WTC11 (cell line): ENCODE results near the gene HTR4. TPM values are rescaled to one million over a fixed set of nuclear protein-coding genes. Genes with fewer than 3 reads are reported as not detected.

Experiments
- ATAC-seq: fragments of 200-7000 bp; cut with Tn5 transposase; 2 replicates; pipeline ENCODE4 v1.10.0; 2021; ENCODE audit warnings: mild to moderate bottlenecking, moderate library complexity
- CTCF ChIA-PET: fragments of 300-600 bp; sonication (Branson Sonifier 250); formaldehyde crosslinking; loops from one replicate; lab custom pipeline; 2021; ENCODE audit warnings: antibody characterized with exemption; lab: Charles Lee
- POLR2A ChIA-PET: fragments of 350-600 bp; sonication (Branson Sonifier 250); formaldehyde crosslinking; loops from one replicate; lab custom pipeline; 2021; ENCODE audit warnings: antibody characterized with exemption; lab: Charles Lee
- DNase-seq: peaks from one replicate; pipeline ENCODE4 v3.0.0; 2021; ENCODE audit warnings: low spot score
- H3K27ac Mint-ChIP-seq: 2 replicates; pipeline ENCODE4 v1.8.0; 2021; ENCODE audit warnings: mixed read lengths
- H3K27me3 Mint-ChIP-seq: 2 replicates; pipeline ENCODE4 v1.8.0; 2021; ENCODE audit warnings: low read depth, mild to moderate bottlenecking, moderate library complexity, mixed read lengths
- H3K36me3 Mint-ChIP-seq: 2 replicates; pipeline ENCODE4 v1.8.0; 2021; ENCODE audit warnings: mixed read lengths
- H3K4me1 Mint-ChIP-seq: 2 replicates; pipeline ENCODE4 v1.8.0; 2022; ENCODE audit warnings: mixed read lengths
- H3K4me3 Mint-ChIP-seq: 2 replicates; pipeline ENCODE4 v1.8.0; 2021; ENCODE audit warnings: mild to moderate bottlenecking, moderate library complexity, mixed read lengths
- H3K9me3 Mint-ChIP-seq: 2 replicates; pipeline ENCODE4 v1.8.0; 2021; ENCODE audit warnings: mixed read lengths
- AFF4 ChIP-seq: sonication (generic); formaldehyde crosslinking; IDR thresholded peaks from 2 replicates; pipeline ENCODE4 v1.8.1; 2023; ENCODE audit warnings: mild to moderate bottlenecking, missing genetic modification reagents, borderline replicate concordance
- CBFB ChIP-seq: sonication (generic); formaldehyde crosslinking; IDR thresholded peaks from 2 replicates; pipeline ENCODE4 v1.8.1; 2022; ENCODE audit warnings: mild to moderate bottlenecking, low read depth, missing genetic modification reagents
- GRHL2 ChIP-seq: fragments of 250-450 bp; sonication (Bioruptor Pico); IDR thresholded peaks from 2 replicates; pipeline ENCODE4 v1.8.0; 2022; ENCODE audit warnings: mild to moderate bottlenecking, moderate library complexity; ENCODE audit not compliant: insufficient replicate concordance, severe bottlenecking
- NFATC4 ChIP-seq: fragments of 250-450 bp; sonication (Bioruptor Pico); IDR thresholded peaks from 2 replicates; pipeline ENCODE4 v1.9.0; 2021; ENCODE audit warnings: mild to moderate bottlenecking
- NFYB ChIP-seq: sonication (generic); formaldehyde crosslinking; conservative IDR thresholded peaks from 2 replicates; pipeline ENCODE4 v1.8.0; 2022; ENCODE audit warnings: low read depth, missing genetic modification reagents
- OVOL2 ChIP-seq: fragments of 250-450 bp; sonication (Bioruptor Pico); IDR thresholded peaks from 2 replicates; pipeline ENCODE4 v1.9.0; 2021; ENCODE audit warnings: mild to moderate bottlenecking, borderline replicate concordance
- SMAD3 ChIP-seq: sonication (generic); formaldehyde crosslinking; IDR thresholded peaks from 2 replicates; pipeline ENCODE4 v1.8.0; 2022; ENCODE audit warnings: missing genetic modification reagents, mild to moderate bottlenecking, borderline replicate concordance
- ZNF121 ChIP-seq: sonication (generic); formaldehyde crosslinking; IDR thresholded peaks from 2 replicates; pipeline ENCODE4 v1.8.0; 2023; ENCODE audit warnings: missing genetic modification reagents
- ZNF532 ChIP-seq: fragments of 250-450 bp; sonication (Bioruptor Pico); IDR thresholded peaks from 2 replicates; pipeline ENCODE4 v1.9.0; 2021; ENCODE audit warnings: mild to moderate bottlenecking, borderline replicate concordance
- total RNA-seq: library from RNA; stranded (reverse); gene quantifications from 3 replicates; pipeline ENCODE4 v1.2.3, GENCODE V29; 2021
- TF ChIP-seq, protein P1 (sequence below): sonication (generic); formaldehyde crosslinking; IDR thresholded peaks from 2 replicates; pipeline ENCODE4 v1.8.0; 2022; ENCODE audit warnings: mild to moderate bottlenecking, missing genetic modification reagents
- TF ChIP-seq, protein P2 (sequence below): sonication (generic); formaldehyde crosslinking; IDR thresholded peaks from 2 replicates; pipeline ENCODE4 v1.8.0; 2023; ENCODE audit warnings: mild to moderate bottlenecking, missing genetic modification reagents
- TF ChIP-seq, protein P3 (sequence below): sonication (generic); formaldehyde crosslinking; IDR thresholded peaks from 2 replicates; pipeline ENCODE4 v1.8.0; 2023; ENCODE audit warnings: missing genetic modification reagents
- TF ChIP-seq, protein P4 (sequence below): sonication (generic); formaldehyde crosslinking; conservative IDR thresholded peaks from 2 replicates; pipeline ENCODE4 v1.8.1; 2023; ENCODE audit warnings: mild to moderate bottlenecking, low read depth, missing genetic modification reagents, moderate library complexity
- TF ChIP-seq, protein P5 (sequence below): fragments of 250-450 bp; sonication (Bioruptor Pico); IDR thresholded peaks from 2 replicates; pipeline ENCODE4 v1.9.0; 2021; ENCODE audit warnings: moderate library complexity, mild to moderate bottlenecking, inconsistent platforms, borderline replicate concordance

Gene HTR4
- total RNA-seq, 1 experiment from 2014 or later = not detected

DNA sequence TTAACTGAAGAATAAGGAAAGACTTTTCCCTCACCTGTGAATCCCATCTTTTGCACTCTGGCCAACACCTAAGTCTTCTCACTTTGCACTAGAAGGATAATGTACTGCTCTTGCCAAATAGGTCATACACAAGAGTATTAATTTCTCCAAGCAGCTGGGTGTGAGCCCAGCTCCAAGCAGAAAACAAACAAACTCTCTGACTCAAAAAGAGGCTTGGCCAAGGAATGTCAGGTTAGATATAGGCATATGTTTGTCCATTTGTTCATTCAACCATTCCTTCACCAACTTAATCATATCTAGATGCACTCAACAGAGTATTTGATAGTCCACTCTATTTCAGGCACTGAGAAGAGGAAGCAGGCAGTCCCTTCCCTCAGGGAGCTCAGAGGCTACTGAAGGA, 84.4 kb downstream of the HTR4 start:
- Mint-ChIP-seq H3K4me1 (0 out of 2 replicates have a peak, but pooled peaks cover 3% of the 10 kb centered on the region), H3K36me3 (no peaks in the 10 kb centered on the region), H3K4me3 (no peak overlapping the region), H3K9me3 (no peaks in the 10 kb centered on the region), H3K27me3 (no peaks in the 10 kb centered on the region), H3K27ac (no peak overlapping the region)
- no peak for ATAC-seq
- TF ChIP-seq, protein P1, sequence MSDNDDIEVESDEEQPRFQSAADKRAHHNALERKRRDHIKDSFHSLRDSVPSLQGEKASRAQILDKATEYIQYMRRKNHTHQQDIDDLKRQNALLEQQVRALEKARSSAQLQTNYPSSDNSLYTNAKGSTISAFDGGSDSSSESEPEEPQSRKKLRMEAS (CRISPR knock-in tag) = no peak
- TF ChIP-seq CBFB (CRISPR knock-in tag) (no peak), OVOL2 (CRISPR knock-in tag) (no peak), GRHL2 (no peak), ZNF532 (CRISPR knock-in tag) (no peak), NFATC4 (CRISPR knock-in tag) (no peak), AFF4 (CRISPR knock-in tag) (no peak), SMAD3 (CRISPR knock-in tag) (no peak), ZNF121 (CRISPR knock-in tag) (no peak), NFYB (CRISPR knock-in tag) (no peak)
- TF ChIP-seq, protein P2, sequence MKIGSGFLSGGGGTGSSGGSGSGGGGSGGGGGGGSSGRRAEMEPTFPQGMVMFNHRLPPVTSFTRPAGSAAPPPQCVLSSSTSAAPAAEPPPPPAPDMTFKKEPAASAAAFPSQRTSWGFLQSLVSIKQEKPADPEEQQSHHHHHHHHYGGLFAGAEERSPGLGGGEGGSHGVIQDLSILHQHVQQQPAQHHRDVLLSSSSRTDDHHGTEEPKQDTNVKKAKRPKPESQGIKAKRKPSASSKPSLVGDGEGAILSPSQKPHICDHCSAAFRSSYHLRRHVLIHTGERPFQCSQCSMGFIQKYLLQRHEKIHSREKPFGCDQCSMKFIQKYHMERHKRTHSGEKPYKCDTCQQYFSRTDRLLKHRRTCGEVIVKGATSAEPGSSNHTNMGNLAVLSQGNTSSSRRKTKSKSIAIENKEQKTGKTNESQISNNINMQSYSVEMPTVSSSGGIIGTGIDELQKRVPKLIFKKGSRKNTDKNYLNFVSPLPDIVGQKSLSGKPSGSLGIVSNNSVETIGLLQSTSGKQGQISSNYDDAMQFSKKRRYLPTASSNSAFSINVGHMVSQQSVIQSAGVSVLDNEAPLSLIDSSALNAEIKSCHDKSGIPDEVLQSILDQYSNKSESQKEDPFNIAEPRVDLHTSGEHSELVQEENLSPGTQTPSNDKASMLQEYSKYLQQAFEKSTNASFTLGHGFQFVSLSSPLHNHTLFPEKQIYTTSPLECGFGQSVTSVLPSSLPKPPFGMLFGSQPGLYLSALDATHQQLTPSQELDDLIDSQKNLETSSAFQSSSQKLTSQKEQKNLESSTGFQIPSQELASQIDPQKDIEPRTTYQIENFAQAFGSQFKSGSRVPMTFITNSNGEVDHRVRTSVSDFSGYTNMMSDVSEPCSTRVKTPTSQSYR (CRISPR knock-in tag) = no peak
- TF ChIP-seq, protein P3, sequence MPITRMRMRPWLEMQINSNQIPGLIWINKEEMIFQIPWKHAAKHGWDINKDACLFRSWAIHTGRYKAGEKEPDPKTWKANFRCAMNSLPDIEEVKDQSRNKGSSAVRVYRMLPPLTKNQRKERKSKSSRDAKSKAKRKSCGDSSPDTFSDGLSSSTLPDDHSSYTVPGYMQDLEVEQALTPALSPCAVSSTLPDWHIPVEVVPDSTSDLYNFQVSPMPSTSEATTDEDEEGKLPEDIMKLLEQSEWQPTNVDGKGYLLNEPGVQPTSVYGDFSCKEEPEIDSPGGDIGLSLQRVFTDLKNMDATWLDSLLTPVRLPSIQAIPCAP (CRISPR knock-in tag) = no peak
- TF ChIP-seq, protein P4, sequence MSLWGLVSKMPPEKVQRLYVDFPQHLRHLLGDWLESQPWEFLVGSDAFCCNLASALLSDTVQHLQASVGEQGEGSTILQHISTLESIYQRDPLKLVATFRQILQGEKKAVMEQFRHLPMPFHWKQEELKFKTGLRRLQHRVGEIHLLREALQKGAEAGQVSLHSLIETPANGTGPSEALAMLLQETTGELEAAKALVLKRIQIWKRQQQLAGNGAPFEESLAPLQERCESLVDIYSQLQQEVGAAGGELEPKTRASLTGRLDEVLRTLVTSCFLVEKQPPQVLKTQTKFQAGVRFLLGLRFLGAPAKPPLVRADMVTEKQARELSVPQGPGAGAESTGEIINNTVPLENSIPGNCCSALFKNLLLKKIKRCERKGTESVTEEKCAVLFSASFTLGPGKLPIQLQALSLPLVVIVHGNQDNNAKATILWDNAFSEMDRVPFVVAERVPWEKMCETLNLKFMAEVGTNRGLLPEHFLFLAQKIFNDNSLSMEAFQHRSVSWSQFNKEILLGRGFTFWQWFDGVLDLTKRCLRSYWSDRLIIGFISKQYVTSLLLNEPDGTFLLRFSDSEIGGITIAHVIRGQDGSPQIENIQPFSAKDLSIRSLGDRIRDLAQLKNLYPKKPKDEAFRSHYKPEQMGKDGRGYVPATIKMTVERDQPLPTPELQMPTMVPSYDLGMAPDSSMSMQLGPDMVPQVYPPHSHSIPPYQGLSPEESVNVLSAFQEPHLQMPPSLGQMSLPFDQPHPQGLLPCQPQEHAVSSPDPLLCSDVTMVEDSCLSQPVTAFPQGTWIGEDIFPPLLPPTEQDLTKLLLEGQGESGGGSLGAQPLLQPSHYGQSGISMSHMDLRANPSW = no peak
- TF ChIP-seq, protein P5, sequence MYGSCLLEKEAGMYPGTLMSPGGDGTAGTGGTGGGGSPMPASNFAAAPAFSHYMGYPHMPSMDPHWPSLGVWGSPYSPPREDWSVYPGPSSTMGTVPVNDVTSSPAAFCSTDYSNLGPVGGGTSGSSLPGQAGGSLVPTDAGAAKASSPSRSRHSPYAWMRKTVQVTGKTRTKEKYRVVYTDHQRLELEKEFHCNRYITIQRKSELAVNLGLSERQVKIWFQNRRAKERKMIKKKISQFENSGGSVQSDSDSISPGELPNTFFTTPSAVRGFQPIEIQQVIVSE = no peak
- POLR2A ChIA-PET = no interaction called here
- CTCF ChIA-PET = interaction anchor here (0.7 kb wide), 1 partner anchor 16 kb away, joined by 3 read pairs; no protein-coding TSS in a partner anchor
- no peak for DNase-seq
